Medulla oblongata (tissue), 1 donor: Measurements from ENCODE around the gene GOT1.

ENCODE experiments used
- DNase-seq: peaks from one replicate; pipeline ENCODE4 v3.0.0-alpha.2; 2015; ENCODE audit errors: extremely low spot score

The GOT1 gene

DNA sequence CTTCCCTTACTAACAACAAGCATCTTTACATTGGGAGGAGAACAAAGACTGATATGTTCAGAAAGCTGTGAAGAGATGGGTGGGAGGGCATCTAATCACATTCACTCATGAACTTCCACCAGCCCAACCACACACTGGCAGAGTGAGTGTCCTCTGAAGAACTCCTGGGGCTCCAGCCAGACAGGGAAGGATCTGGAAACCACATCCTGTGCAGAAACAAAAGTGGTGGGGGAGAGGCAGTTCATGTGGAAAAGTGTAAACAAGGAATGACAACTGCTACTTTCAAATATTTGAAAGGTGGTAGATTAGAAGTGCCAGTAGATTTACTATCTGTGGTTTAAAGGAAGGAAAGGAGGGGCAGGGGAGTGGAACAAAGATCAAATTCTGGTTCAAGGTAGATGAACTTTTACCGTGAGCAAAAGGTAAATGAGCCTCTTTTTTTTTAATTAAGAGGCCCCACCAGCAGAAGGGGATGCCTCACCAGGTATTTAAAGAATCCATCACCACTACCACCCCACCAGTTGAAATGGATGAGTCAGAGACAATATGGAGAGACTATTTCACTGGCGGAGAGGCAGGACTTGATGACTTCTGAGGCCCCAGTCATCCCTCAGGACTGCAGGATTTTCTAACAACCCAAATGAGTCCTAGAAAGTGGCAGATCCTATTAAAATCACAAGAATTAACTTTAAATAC lies 34.5 kb downstream of the GOT1 start:
- peak; percentile 78 for DNase-seq

DNA sequence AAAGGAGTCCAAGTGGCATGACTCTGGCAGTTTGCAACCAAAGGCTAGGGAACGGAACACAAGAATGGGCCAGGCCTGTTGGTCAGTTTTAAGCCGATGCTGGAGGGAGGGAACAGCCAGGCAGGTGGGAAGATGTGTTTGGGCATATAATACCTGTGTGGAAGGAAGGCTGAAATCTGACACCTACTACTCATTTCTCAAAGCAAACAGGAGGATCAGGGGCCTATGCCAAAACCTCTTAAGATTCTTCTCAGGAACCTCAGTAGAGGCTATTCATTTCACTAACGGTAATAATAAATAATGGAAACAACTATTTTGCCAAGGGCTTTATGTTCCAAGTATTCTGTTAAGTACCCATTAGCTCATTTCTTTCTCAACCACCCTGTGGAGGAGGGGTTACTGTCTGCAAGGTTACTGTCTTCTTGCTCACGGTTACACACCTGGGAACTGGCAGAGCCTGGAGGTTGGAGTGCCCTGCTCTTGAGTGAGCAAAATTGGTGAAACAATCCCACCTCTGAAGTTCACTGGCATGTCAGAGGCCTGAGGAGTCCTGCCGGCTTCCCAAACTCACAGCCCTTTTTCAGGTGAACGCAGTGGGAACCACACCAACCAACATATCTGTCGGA lies 35.5 kb downstream of the GOT1 start:
- DNase-seq: no peak

DNA sequence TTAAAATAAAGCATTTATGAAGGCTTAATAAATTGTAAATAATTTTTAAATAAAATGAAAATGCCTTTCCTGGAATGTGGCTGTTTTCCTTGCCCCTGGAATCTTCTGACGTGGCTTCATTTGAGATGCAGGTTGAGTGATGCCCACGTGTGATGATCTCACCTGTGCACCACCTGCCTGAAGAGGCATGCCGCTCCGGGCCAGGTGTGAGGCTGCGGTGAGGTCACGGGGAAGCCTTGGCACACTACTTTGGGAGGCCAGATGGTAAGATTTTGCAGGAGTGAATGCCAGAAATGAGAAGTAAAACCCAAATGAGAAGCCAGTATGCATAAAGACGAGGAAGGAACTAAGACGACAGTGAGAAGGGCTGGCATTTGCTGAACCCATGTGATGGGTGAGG lies 36.2 kb downstream of the GOT1 start:
- peak; percentile 9 for DNase-seq

DNA sequence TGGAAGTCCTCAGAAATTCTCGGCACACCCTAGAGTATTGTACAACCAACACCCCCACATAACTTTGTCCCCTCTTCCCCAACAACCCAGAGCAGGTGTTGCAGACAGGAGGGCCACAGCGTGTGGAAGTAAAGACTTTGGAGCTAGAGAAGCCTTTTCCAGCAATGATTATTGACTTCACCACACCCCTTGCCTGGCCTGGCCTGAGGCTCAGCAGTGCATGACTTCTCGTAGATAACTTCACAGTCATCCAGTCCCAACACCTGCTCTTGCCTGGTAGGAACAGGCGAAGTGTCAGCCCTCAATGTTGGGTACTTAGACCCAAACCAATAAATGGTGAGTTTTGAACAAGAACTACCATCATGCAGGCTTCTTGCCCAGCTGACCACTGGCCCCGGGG lies 36.7 kb downstream of the GOT1 start:
- no peak for DNase-seq

DNA sequence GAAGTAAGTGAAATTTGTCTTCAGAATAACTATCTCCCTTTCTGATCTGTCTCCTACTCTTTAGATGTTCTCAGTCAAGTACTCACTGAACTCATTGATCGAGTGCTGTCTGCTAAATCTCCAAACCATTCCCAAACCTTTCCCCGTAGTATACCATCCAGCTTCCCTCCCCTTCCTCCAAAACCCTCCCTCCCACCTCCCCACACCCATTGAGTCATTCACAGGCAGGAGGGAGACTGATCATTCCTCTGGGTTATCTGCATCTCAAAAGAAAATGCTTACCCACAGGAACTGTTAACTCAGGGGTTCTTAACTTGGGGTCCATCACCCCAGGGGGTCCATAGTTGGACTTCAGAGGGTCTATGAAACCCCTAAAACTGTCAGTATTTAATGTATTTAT lies 37.4 kb downstream of the GOT1 start:
- no peak for DNase-seq

DNA sequence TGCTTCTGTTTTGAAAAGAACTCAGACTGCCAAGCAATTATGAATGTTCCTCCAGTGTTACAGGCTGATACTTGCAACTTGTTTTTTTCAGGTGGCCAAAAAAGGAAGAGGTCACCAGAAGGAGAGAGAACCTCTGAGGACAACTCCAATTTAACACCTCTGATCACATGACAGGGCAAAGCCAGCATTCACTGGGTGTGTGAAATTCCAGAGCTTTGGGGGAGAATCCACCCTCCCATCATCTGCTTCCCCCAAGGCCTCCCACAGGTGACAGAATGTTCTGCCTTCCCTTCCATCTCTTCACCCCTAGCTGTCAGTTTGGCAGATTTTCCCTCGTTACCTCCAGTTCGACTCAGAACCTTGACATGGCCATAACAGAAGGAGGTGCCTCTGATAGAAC lies 39.1 kb downstream of the GOT1 start:
- no peak for DNase-seq

DNA sequence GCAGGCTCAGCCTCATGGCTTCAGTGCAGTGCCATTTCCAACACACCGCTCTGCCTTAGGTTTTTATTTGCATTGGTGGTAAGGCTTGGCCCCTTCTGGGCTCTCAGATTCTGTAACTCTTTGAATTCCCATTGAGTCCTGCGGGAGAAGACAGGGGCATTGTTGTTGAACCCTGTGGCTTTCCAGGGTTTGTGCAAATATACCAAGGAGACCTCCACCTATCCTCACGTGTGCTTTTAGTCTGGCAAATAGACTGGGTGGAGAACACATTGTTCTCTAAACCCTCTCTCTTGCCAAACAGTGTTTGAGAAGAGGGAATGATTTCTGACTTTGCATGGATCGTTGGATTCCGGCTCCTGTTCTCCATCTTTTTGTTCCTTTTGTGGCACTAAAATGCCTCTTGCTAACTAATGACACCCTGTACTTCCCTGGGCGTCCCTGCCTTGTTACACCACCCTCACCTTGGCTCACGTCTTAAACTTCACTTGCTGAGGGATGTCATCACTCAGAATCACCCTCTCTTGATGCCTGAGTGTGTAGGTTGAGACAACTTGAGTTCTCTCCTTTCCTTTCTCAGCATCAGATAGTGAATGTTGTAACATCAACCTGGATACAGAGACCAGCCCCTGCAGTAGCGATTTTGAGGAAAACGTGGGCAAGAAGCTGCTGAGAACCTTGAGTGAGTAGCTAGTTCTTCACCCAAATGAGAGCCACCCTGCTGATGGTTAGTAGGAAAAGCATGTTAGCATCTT lies 40.5 kb downstream of the GOT1 start:
- DNase-seq: no peak

DNA sequence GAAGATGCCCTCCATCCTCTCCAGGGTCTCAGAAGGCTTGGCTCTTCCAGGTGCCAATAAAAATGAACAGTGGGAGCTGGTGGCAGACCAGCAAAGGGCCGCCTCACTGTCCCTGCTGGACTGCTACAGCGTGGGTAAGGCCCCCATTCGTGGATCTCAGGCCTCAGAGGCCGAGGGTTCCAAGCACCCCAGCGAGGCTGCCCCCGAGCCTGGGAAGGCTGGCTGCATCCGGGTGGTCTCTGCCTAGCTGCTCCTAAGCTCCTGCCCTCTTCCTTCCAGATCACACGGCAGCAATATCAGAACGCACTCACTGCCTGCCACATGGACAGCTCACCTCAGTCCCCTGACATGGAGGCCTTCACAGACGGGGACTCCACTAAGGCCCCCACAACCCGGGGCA lies 42.9 kb downstream of the GOT1 start:
- DNase-seq: no peak

DNA sequence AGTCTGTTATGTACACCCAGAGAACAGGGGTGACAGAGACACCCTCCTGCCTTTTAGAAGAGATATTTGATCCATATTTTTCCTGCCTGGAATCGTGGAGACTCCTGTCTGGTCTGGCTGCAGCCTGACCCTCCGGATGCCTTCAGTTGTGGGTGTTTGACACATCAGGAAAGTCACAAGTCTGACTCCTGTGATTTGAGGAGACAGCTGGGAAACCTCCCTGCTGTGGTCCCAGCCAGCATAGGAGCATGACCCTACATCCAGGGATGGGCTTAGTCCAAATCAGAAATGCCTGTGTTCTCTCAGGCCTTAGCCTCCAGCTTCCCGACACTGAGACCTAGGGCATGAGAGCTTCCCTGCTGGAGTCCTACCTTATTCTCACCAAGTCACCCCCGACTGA lies 43.4 kb downstream of the GOT1 start:
- DNase-seq: no peak

DNA sequence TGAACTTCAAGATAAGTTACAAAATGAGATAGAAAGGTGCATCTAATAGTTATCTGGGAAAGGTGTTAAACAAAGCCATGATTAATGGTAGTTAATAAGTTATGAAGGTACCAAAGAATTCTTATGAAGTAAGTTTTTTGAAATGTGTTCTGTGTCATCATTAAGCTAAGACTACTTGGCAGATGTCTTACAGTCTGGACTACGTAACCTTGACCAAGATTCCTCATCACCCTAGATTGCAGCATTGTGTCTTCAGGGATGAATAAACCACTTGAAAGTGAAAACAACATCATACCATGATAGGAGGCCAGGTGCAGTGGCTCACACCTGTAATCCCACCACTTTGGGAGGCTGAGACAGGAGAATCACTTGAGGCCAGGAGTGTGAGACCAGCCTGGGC lies 48.2 kb downstream of the GOT1 start:
- DNase-seq: no peak

DNA sequence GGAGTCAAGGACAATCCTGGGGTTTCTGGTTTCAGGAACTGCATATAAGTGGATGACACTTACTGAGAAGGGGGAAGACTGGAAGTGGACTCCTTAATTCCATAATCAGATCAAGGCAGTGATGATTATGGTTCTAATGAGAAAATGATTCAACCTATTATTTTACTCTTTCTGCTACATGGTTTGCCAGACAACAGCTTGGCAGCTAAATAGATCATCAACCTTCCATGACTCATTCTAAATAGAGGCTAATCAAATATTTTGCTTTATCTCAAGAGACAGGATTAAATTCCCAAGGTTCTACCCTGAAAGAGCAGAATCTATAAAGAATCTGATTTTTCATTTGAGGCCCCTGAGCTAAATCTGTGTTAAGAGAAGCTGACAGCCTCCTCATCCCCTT lies 55.0 kb downstream of the GOT1 start:
- DNase-seq: no peak

DNA sequence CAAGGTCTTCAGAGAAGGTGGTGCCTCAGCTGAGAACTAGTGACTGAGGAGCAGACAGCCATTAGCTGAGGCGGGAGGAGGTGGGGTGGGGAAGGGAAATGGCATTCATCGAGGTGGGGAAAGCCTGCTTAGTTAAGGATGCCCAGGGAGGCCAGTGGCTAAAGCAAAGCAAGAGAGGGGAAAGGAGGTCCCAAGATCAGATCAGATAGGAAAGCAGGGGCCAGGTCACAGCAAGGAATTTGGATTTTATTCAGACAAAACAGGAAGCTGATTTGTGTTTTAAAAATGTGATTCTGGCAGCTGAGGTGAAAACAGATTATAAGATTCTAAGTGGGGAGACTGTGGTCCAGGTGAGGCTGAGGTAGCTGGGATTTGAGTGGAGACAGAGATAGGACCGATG lies 55.5 kb downstream of the GOT1 start:
- DNase-seq: no peak

DNA sequence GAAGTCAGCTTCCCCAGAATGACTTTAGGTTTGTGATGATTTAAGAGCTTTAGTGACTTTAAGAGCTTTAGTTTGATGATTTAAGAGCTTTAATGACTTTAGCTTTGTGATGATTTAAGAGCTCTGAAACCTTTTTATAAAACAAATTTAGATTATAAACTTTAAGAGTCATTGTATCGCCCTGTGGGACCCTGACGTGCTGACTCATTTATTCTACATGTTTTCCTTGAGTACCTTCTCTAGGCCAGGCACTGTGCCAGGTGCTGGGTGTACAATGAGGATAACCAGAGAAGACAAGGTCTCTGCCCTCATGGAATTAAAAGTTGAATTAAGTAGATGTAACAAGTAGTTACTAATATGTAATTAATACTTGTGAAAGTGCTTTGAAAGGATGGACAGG lies 55.9 kb downstream of the GOT1 start:
- no peak for DNase-seq

DNA sequence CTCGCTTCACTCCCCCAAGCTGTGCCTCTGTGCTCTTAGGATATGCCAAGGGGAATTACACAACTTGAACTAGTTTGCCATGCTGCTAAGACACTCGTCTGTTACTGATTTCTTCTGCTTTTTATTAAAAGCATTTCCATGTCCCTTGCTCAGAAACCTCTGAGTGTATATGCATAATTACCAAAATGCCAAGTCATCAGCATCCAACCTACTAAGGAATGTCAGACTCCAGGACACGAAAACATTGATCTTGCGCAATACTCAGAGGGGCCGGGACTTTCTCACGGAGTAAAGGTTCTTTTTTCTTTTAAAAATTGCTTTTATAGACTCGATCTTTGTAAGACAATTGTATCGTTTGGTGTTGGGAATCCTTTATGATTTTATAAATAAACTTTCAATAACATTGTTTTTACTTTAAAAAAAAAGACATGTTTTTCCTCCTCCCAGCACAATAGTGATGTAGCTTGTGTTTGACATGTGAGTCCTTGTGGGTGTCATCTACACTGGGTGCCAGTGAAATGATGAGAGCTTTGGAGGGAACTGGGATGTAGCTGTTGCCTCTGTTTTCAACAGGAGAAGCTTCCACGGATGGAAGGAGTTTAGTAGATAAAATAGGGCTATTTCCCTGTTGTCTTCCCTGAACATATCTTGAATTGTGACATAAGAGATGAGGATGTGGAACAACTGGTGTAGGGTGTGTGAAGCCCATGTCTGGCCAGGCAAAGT lies 57.7 kb downstream of the GOT1 start:
- no peak for DNase-seq

DNA sequence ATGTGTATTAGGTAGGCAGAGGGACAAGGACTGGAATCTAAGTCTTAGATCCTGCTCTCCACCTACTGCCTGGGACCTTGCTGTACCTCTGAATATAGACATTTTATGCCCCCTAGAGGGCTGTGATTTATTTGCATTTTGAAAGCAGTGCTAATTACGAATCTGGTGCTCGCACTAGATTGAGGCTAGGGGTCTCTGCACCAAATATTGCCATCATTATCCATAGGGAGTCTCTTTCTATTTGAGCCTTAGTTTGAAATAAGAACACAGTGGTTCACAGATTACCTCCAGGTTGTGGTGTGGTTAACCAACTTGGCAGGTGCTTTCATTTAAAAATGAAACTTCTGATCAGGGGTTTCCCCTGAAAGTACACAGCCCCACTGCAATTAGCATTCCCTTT lies 59.4 kb downstream of the GOT1 start:
- DNase-seq: peak; percentile 24

DNA sequence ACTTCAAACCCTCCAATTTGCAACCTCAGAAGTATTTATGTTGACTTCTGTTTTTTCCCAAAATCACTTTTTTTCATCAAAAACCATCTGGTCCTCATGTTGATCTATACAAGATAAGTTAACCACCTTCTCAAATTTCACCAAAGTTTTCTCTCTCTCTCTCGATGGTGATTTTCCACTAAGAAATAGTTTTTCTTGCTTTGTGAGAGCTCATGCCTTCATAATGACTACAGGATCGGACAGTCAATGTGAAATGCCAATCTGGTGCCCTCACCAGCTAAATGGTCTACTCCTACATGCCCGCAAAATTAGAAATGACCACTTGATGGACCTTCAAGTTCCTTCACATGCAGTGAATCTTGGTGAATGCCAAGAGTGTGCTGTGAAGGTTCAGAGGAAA lies 60.9 kb downstream of the GOT1 start:
- DNase-seq: no peak

DNA sequence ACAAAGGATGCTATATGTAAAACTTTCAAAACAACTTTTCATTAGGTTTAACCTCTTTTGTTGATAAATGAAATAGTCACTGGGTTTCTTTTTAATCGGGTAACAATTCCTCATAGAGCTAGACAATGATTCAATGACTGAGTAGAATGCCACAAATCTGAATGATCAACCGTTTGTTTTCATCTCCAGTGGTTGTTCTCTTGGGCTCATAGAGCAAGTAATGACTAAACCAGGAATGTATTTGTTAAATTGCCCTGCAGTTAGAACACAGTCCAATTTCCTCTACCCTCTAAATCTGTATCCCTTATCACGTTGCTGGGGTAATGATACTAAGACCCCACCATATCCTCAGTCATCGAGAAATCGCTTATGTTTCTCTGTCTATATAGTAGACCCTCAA lies 61.3 kb downstream of the GOT1 start:
- DNase-seq: no peak

DNA sequence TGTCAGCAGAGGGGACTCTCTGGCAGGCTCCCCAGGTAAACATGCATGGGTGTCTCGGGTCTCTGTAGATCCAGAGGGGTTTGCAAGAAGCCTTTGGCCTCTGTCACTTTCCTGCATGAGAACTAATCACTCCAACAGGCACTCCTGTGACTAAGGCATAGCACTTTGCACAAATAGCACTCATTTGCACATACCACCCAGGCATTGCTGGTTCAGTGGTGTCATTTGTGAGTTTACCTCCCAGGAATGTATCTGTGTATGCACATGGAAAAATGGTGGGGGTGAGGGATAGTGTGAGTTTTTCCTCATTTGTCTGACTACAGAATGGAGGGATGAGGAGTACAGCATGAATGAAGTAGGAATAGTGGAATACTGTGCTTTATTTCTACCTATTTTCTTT lies 61.8 kb downstream of the GOT1 start:
- no peak for DNase-seq

DNA sequence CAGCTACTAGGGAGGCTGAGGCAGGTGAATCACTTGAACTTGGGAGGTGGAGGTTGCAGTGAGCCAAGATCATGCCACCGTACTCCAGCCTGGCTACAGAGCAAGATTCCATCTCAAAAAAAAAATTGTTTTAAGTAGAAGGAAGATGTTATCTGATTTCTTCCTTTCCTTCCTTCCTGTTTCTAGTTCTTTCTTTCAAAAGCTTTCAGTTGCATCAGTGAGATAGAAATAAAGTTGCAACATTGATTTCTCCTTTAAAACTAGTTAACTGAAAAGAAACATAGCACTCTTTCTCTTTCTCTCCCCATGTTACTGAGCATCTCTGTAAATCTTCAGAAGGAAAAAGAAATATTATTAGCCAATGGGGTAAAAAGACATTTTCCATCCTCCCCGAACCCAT lies 63.8 kb downstream of the GOT1 start:
- DNase-seq: no peak

DNA sequence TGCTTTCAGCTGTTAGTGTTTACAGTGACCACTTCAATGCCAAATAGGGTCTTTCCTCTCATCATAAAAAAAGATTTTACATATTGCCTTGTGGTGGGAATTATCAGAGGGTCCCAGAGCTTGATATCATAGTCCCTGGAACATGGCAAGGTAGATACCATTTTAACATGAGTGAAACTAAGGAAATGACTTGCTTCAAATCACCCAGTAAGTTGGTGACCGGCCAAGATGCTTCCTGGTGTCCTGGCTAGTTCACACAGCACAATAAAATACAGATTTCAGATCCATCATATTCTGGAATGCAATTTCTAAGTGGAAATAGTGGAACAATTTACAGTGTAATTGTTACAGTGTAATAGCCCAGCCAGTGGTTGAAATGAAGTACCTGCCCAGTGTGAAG lies 64.7 kb downstream of the GOT1 start:
- no peak for DNase-seq

DNA sequence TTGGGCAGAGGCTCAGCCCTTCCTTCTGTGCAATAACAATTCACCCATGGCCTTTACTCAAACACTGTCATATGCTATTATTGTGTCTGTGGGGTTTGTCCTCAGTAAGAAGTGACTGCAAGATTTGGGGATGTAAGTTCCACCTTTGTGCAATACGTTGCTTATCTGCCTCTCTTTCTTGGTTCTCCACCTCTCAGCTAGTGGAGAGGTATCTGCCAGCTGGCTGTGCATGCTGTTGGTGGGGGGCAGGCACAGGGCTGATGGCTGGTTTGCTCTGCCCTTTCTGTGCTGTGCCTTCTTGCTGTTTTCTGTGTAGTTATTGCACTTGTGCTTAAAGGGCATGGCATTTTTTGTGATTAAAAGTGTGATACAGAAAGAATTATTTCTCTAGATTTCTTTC lies 65.1 kb downstream of the GOT1 start:
- no peak for DNase-seq

DNA sequence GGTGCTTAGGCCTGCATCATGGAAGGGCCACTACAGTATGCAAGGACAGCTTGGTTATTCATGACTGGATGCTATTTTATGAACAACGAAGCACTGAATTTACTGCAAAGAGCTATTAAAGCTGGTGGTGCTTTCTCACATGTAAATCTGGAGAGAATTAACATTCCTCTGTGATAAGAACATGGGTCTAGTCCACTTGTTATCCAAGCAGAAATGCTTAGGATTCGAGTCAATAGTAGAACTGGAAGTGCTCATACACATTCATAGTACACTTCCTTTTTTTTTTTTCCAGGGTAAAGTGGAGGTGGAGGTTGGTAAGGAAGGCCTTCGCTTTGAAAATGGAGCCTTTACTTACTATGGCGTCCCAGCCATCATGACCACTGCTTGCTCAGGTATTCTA lies 66.3 kb downstream of the GOT1 start:
- DNase-seq: no peak

DNA sequence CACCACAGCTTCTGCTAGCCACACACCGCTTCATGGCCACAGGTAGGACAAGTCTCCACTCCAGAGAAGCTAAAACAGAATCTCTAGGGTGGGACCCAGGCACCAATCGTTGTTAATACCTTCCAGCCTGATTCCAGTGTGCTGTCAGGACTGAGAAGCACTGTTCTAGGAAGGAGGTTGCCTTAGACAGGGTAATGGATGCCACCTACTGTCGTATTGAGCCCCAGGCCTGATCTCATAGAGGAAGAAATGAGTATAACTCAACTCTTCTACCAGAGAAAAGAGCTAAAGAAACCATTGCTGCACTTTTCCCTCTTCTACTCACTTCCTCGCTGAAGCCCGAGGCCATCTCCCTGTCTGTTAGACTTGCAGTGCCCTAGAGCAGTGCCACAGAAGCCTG lies 69.5 kb downstream of the GOT1 start:
- no peak for DNase-seq
